ENCODE measurements around the gene GSC2.
"Not testable (repeated sequence)": the region's sequence is repeated elsewhere in the genome, so short reads cannot be mapped to it uniquely, and the experiment has no call there.

DNA sequence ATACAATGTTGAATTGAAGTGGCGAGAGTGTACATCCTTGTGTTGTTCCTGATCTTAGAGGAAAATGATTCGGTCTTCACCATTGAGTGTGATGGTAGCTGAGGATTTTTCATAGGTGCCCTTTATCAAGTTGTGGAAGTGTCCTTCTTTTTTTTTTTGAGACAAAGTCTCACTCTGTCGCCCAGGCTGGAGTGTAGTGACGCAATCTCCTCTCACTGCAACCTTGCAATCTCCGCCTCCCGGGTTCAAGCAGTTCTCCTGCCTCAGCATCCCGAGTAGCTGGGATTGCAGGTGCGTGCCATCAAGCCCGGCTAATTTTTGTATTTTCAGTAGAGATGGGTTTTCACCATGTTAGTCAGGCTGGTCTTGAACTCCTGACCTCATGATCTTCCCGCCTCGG lies 8.6 kb upstream of the GSC2 start:
- TF ChIP-seq, protein P1, sequence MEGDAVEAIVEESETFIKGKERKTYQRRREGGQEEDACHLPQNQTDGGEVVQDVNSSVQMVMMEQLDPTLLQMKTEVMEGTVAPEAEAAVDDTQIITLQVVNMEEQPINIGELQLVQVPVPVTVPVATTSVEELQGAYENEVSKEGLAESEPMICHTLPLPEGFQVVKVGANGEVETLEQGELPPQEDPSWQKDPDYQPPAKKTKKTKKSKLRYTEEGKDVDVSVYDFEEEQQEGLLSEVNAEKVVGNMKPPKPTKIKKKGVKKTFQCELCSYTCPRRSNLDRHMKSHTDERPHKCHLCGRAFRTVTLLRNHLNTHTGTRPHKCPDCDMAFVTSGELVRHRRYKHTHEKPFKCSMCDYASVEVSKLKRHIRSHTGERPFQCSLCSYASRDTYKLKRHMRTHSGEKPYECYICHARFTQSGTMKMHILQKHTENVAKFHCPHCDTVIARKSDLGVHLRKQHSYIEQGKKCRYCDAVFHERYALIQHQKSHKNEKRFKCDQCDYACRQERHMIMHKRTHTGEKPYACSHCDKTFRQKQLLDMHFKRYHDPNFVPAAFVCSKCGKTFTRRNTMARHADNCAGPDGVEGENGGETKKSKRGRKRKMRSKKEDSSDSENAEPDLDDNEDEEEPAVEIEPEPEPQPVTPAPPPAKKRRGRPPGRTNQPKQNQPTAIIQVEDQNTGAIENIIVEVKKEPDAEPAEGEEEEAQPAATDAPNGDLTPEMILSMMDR (IDR thresholded peaks at IDR 0.05), result not testable (repeated sequence)
- not testable (repeated sequence) for TF ChIP-seq POLR2A (IDR thresholded peaks at IDR 0.05)

Data from right lobe of liver (tissue), 4 donors.